ENCODE measurements around the gene MED12L.

The MED12L gene

DNA sequence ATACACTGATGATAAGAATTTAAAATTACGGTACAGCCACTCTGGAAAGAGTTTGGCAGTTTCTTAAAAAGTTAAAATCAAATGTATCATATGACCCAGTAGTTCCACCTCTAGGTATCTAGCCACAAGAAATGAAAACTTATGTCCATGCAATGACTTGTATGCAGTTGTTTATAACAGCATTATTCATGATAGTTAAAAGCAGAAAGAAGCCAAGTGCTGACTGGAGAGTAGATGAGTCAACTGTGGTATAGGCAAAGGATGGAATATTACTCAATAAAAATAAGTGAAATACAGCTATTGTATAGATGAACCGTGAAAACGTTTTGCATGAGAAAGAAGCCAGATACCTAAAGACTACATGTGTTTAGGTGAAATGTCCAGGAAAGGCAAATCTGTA lies 216.3 kb downstream of the MED12L start:
- no peaks in the 10 kb centered on the region for H3K36me3 ChIP-seq
- DNase-seq, result no peak
- TF ChIP-seq, protein P1, sequence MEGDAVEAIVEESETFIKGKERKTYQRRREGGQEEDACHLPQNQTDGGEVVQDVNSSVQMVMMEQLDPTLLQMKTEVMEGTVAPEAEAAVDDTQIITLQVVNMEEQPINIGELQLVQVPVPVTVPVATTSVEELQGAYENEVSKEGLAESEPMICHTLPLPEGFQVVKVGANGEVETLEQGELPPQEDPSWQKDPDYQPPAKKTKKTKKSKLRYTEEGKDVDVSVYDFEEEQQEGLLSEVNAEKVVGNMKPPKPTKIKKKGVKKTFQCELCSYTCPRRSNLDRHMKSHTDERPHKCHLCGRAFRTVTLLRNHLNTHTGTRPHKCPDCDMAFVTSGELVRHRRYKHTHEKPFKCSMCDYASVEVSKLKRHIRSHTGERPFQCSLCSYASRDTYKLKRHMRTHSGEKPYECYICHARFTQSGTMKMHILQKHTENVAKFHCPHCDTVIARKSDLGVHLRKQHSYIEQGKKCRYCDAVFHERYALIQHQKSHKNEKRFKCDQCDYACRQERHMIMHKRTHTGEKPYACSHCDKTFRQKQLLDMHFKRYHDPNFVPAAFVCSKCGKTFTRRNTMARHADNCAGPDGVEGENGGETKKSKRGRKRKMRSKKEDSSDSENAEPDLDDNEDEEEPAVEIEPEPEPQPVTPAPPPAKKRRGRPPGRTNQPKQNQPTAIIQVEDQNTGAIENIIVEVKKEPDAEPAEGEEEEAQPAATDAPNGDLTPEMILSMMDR (IDR thresholded peaks at IDR 0.05; ENCODE audit: low read depth, low read length), result no peak
- H3K27me3 ChIP-seq, result no peaks in the 10 kb centered on the region
- H3K4me1 ChIP-seq, result no peaks in the 10 kb centered on the region; the same call in 1 of the 2 replicates
- no peak overlapping the region for H3K4me3 ChIP-seq (ENCODE audit: low read depth, low read length)
- H3K9me3 ChIP-seq, result no peaks in the 10 kb centered on the region

DNA sequence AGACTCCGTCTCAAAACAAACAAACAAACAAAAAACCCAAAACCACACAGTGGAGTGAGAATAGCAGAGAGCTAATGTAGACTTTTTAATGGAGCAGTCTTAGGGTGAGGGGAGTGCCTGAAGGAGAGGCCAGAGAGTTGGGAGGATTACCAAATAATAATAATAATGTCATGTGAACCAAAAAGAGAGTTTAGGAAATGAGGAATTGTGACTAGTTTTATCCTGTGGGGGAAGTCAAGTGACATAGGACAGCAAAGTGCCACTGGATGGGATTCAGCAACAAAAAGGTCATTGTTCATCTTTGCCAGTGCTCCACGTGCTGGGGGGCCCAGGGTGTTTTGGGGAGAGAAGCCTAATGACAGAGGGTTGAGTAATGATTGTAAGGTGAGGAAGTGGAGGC lies 218.3 kb downstream of the MED12L start:
- Histone ChIP-seq H3K4me3 (ENCODE audit: low read depth, low read length) (no peak overlapping the region), H3K27me3 (no peaks in the 10 kb centered on the region), H3K4me1 (no peaks in the 10 kb centered on the region), H3K9me3 (no peaks in the 10 kb centered on the region), H3K36me3 (no peaks in the 10 kb centered on the region)
- TF ChIP-seq, protein P1 (IDR thresholded peaks at IDR 0.05; ENCODE audit: low read depth, low read length), result no peak
- no peak for DNase-seq

DNA sequence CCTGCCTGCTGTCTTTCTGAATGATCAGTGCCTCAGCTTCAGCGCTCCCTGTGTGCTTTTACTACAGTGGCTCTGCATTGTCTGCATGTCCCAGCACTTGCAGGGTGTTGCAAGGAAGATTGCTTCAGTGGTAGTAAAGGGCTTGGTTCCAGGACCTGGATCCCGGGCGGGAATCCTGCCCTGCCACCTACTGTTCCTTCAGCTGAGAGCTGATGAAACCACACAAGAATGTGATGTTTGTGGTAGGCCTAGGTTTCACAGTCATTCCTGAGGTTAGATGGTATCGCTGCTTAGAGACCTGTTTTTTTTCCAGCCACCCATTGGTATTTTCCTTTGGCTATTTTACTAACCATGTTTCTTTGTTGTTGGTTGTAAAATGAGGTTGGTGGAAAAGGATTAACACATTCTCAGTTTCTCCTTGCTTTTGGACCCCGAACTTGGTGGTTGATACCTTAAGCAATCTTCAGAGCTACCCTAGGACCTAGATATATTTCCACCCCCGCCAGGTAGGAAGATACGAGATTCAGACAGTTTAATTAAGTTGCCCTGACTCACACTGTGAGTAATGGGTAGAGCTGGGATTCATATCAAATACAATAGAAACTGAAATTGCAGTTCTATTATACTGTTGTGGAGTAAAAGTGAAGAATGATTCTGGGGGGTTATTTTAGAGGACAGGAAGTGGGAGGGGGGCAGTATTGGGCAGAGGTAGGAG lies 219.8 kb downstream of the MED12L start:
- Histone ChIP-seq H3K4me3 (ENCODE audit: low read depth, low read length) (no peak overlapping the region), H3K36me3 (no peaks in the 10 kb centered on the region), H3K4me1 (no peaks in the 10 kb centered on the region), H3K9me3 (no peaks in the 10 kb centered on the region), H3K27me3 (no peaks in the 10 kb centered on the region)
- no peak for DNase-seq
- TF ChIP-seq, protein P1 (IDR thresholded peaks at IDR 0.05; ENCODE audit: low read depth, low read length), result no peak

DNA sequence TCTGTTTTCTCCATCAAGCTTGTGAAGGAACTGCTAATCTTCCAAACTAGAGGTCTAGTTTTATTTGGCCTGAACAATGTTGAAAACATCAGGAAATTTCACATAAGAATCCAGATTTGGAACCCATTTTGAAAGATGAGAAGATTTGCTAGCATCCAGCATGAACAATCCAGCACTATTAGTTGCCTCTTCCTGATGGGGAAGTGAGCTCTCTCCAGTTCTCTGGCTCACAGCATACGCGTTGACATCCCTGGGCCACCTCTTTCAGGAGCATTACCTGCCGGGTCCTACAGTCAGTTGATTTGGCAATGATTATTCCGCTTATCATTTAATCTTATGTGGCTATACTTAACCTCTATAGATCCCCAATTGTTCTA lies 220.3 kb downstream of the MED12L start:
- no peak overlapping the region for H3K4me3 ChIP-seq (ENCODE audit: low read depth, low read length)

DNA sequence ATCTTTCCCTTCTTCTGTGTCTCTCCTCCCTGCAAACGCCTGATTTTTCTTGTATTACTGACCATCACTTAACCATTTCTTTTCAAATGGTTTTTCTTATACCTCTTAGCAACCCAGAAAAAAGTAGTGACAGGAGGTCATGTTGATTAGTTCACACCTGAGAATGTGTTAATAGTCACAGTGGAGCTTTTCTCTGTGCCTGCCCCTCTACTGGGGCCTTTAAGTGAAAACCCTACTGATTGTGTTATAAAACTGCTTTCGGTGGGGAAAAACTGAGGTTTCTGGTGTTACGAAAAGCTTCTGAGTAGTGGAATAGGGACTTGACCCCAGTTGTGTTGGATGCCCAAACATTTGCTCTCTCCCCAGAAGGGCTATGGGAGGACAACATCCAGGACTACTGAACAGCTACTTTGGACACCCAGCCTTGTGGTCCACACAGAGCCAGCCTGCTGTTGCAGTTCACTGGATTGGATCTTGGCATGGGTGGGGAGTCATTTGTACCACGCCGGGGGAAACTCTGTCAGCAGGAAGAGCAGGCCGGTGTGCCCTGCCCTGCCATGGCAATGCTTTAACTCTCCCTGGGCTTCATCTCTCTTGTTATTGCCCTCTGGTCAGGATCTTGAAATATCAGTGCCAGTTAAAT lies 220.8 kb downstream of the MED12L start:
- Histone ChIP-seq H3K4me1 (no peaks in the 10 kb centered on the region), H3K4me3 (ENCODE audit: low read depth, low read length) (no peak overlapping the region), H3K9me3 (no peaks in the 10 kb centered on the region), H3K36me3 (no peaks in the 10 kb centered on the region), H3K27me3 (no peaks in the 10 kb centered on the region)
- no peak for DNase-seq
- TF ChIP-seq, protein P1 (IDR thresholded peaks at IDR 0.05; ENCODE audit: low read depth, low read length), result no peak

More for the DNA sequence above, 220.3 kb downstream of the MED12L start:
- no peak for DNase-seq
- Histone ChIP-seq H3K36me3 (no peaks in the 10 kb centered on the region), H3K27me3 (no peaks in the 10 kb centered on the region), H3K4me1 (no peaks in the 10 kb centered on the region), H3K9me3 (no peaks in the 10 kb centered on the region)
- TF ChIP-seq, protein P1 (IDR thresholded peaks at IDR 0.05; ENCODE audit: low read depth, low read length), result no peak

DNA sequence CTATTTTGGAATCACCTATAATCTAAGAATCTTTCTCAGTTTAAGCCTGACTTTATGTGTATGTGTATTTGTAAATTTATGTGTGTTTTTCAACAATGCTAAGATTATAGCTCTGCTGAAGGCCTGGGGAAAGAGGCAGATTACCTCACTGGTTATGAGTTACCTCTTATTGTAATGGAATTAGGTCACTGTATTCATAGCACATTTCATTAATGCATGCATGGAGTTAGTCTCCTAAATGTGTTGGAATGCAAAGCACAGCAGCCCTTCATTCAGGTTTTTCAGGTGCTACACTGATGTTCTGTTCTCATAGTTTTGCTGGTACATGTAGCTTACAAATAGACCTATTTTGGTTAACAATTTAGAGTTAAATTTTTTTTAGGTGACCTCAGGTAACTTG lies 221.7 kb downstream of the MED12L start:
- TF ChIP-seq, protein P1 (IDR thresholded peaks at IDR 0.05; ENCODE audit: low read depth, low read length), result no peak
- H3K4me1 ChIP-seq, result no peaks in the 10 kb centered on the region
- no peaks in the 10 kb centered on the region for H3K36me3 ChIP-seq
- no peak overlapping the region for H3K4me3 ChIP-seq (ENCODE audit: low read depth, low read length)
- no peaks in the 10 kb centered on the region for H3K9me3 ChIP-seq
- DNase-seq, result no peak
- H3K27me3 ChIP-seq, result no peaks in the 10 kb centered on the region
